Renal cortical epithelial cell (primary cell): ENCODE results near the gene CDKL5. TPM values are rescaled to one million over a fixed set of nuclear protein-coding genes. Genes with fewer than 3 reads are reported as not detected.
A peak's percentile ranks its signal among the peaks of the same experiment; 100 is the strongest.
"Not testable (repeated sequence)": the region's sequence is repeated elsewhere in the genome, so short reads cannot be mapped to it uniquely, and the experiment has no call there.

Experiments used
- DNase-seq: peaks from one replicate; pipeline ENCODE4 v3.0.0-alpha.2; 2011; ENCODE audit warnings: low read depth
- total RNA-seq: library from RNA; depleted of rRNA; stranded (reverse); fragments of >200 nt; gene quantifications from 2 replicates; pipeline ENCODE4 v1.2.3, GENCODE V29; 2014

Gene CDKL5
- total RNA-seq, 1 donor from 2014 or later = 9.3 TPM

- DNase-seq = peak; percentile 63
These were observed 149.2 kb downstream of the CDKL5 start for GRCh38 chrX:18574591-18574990.

GRCh38 chrX:18575744-18576143, 150.3 kb downstream of the CDKL5 start:
- no peak for DNase-seq

- no peak for DNase-seq
These were observed 152.0 kb downstream of the CDKL5 start for GRCh38 chrX:18577400-18577799.

GRCh38 chrX:18578546-18578945, 153.1 kb downstream of the CDKL5 start:
- DNase-seq = no peak

GRCh38 chrX:18579495-18579894, 154.1 kb downstream of the CDKL5 start:
- no peak for DNase-seq

- no peak for DNase-seq
These were observed 157.6 kb downstream of the CDKL5 start for GRCh38 chrX:18582910-18583493.

GRCh38 chrX:18589292-18589691, 163.9 kb downstream of the CDKL5 start:
- not testable (repeated sequence) for DNase-seq

GRCh38 chrX:18591834-18592233, 166.4 kb downstream of the CDKL5 start:
- no peak for DNase-seq

GRCh38 chrX:18594079-18594478, 168.7 kb downstream of the CDKL5 start:
- no peak for DNase-seq

- DNase-seq = peak; percentile 18
These were observed 170.7 kb downstream of the CDKL5 start for GRCh38 chrX:18596096-18596495.

GRCh38 chrX:18598413-18598812, 173.0 kb downstream of the CDKL5 start:
- peak; percentile 27 for DNase-seq

- DNase-seq = no peak
These were observed 182.6 kb downstream of the CDKL5 start for GRCh38 chrX:18607966-18608365.

- no peak for DNase-seq
These were observed 188.7 kb downstream of the CDKL5 start for GRCh38 chrX:18613930-18614639.

GRCh38 chrX:18616688-18617406, 191.4 kb downstream of the CDKL5 start:
- DNase-seq = no peak

- DNase-seq = peak; percentile 94
These were observed 192.0 kb downstream of the CDKL5 start for GRCh38 chrX:18617407-18617750.

- no peak for DNase-seq
These were observed 193.9 kb downstream of the CDKL5 start for GRCh38 chrX:18619288-18619687.

- DNase-seq = no peak
These were observed 194.9 kb downstream of the CDKL5 start for GRCh38 chrX:18620349-18620748.

- no peak for DNase-seq
These were observed 199.2 kb downstream of the CDKL5 start for GRCh38 chrX:18624599-18624998.

GRCh38 chrX:18630934-18631333, 205.5 kb downstream of the CDKL5 start:
- DNase-seq = no peak

GRCh38 chrX:18638398-18638797, 213.0 kb downstream of the CDKL5 start:
- no peak for DNase-seq

GRCh38 chrX:18639280-18639679, 213.9 kb downstream of the CDKL5 start:
- no peak for DNase-seq

- DNase-seq = no peak
These were observed 215.3 kb downstream of the CDKL5 start for GRCh38 chrX:18640686-18641085.

- no peak for DNase-seq
These were observed 217.8 kb downstream of the CDKL5 start for GRCh38 chrX:18643243-18643642.
